OCI-LY1 (cell line): ENCODE data around the gene MAP1LC3C.

Experiments used
- H2AFZ ChIP-seq: fragments of 200-600 bp; sonication (generic), shearing (Covaris generic); 2 replicates; pipeline ENCODE4 v1.6.0; 2014; ENCODE audit warnings: antibody characterized with exemption, mild to moderate bottlenecking, low read length
- H3F3A ChIP-seq: fragments of 200-600 bp; sonication (generic), shearing (Covaris generic); 2 replicates; pipeline ENCODE4 v1.6.0; 2014; ENCODE audit warnings: mild to moderate bottlenecking, antibody characterized with exemption, low read length, moderate library complexity; ENCODE audit not compliant: insufficient read depth
- H3K27ac ChIP-seq: fragments of 200-600 bp; sonication (generic); 2 replicates; pipeline ENCODE4 v1.5.1; 2014; ENCODE audit warnings: low read length, mixed run types, mild to moderate bottlenecking, low read depth; ENCODE audit not compliant: poor library complexity, severe bottlenecking
- H3K27me3 ChIP-seq: fragments of 200-600 bp; sonication (generic); 2 replicates; pipeline ENCODE4 v1.6.0; 2014; ENCODE audit warnings: antibody characterized with exemption, mild to moderate bottlenecking, low read length, moderate library complexity; ENCODE audit not compliant: insufficient read depth
- H3K36me3 ChIP-seq: fragments of 200-600 bp; sonication (generic); 2 replicates; pipeline ENCODE4 v1.6.1; 2014; ENCODE audit warnings: mild to moderate bottlenecking, antibody characterized with exemption, low read length, moderate library complexity, mixed read lengths; ENCODE audit not compliant: insufficient read depth
- H3K4me1 ChIP-seq: fragments of 200-600 bp; sonication (generic); 2 replicates; pipeline ENCODE4 v1.5.1; 2014; ENCODE audit warnings: mild to moderate bottlenecking, low read length, moderate library complexity; ENCODE audit not compliant: insufficient read depth, severe bottlenecking
- H3K4me2 ChIP-seq: fragments of 200-600 bp; sonication (generic), shearing (Covaris generic); 2 replicates; pipeline ENCODE4 v1.6.1; 2014; ENCODE audit warnings: low read length
- H3K4me3 ChIP-seq: fragments of 200-600 bp; sonication (generic); 2 replicates; pipeline ENCODE4 v1.5.1; 2014; ENCODE audit warnings: low read length, low read depth, mild to moderate bottlenecking, mixed read lengths; ENCODE audit not compliant: poor library complexity, severe bottlenecking
- H3K79me2 ChIP-seq: fragments of 200-600 bp; shearing (Covaris generic); 2 replicates; pipeline ENCODE4 v1.6.1; 2016; ENCODE audit warnings: mixed run types, low read length, mixed read lengths; ENCODE audit not compliant: insufficient read depth
- H3K9ac ChIP-seq: fragments of 200-600 bp; sonication (generic), shearing (Covaris generic); 2 replicates; pipeline ENCODE4 v1.6.1; 2014; ENCODE audit warnings: mild to moderate bottlenecking, low read length, mixed read lengths
- H3K9me2 ChIP-seq: fragments of 200-600 bp; sonication (generic), shearing (Covaris generic); 2 replicates; pipeline ENCODE4 v1.6.1; 2014; ENCODE audit warnings: low read depth, mild to moderate bottlenecking, low read length, mixed read lengths
- H3K9me3 ChIP-seq: fragments of 200-600 bp; shearing (Covaris generic); 2 replicates; pipeline ENCODE4 v1.6.1; 2014; ENCODE audit warnings: low read length, mixed read lengths
- H4K20me1 ChIP-seq: fragments of 200-600 bp; sonication (generic), shearing (Covaris generic); 2 replicates; pipeline ENCODE4 v1.6.0; 2016; ENCODE audit warnings: mild to moderate bottlenecking, low read length; ENCODE audit not compliant: insufficient read depth
- CTCF ChIP-seq: fragments of 200-600 bp; sonication (generic), shearing (Covaris generic); IDR thresholded peaks from 2 replicates; pipeline ENCODE4 v1.5.1; 2017; ENCODE audit warnings: mild to moderate bottlenecking, antibody characterized with exemption, low read length, moderate library complexity, mixed read lengths
- EZH2 ChIP-seq: fragments of 200-600 bp; sonication (generic), shearing (Covaris generic); IDR thresholded peaks from 2 replicates; pipeline ENCODE4 v1.8.0; 2017; ENCODE audit warnings: borderline replicate concordance, mixed run types, mild to moderate bottlenecking, antibody characterized with exemption, low read length, moderate library complexity, mixed read lengths

Gene MAP1LC3C

GRCh38 chr1:241979071-241979470, 19.8 kb downstream of the MAP1LC3C start:
- no peaks in the 10 kb centered on the region for H3K9me3 ChIP-seq
- no peak overlapping the region for H3K4me2 ChIP-seq
- no peak overlapping the region for H2AFZ ChIP-seq
- H3K9ac ChIP-seq = no peak overlapping the region
- H3K27ac ChIP-seq = no peak overlapping the region
- no peaks in the 10 kb centered on the region for H3K79me2 ChIP-seq
- H3K9me2 ChIP-seq = no peaks in the 10 kb centered on the region
- H3K4me1 ChIP-seq = no peaks in the 10 kb centered on the region
- H3K4me3 ChIP-seq = no peak overlapping the region
- no peaks in the 10 kb centered on the region for H3K36me3 ChIP-seq
- no peaks in the 10 kb centered on the region for H3F3A ChIP-seq
- no peaks in the 10 kb centered on the region for H4K20me1 ChIP-seq
- TF ChIP-seq EZH2 (no peak), CTCF (no peak)
- no peaks in the 10 kb centered on the region for H3K27me3 ChIP-seq

GRCh38 chr1:241976229-241976628, 22.7 kb downstream of the MAP1LC3C start:
- Histone ChIP-seq H3K27ac (no peak overlapping the region), H3K4me1 (no peaks in the 10 kb centered on the region), H3K9me3 (no peaks in the 10 kb centered on the region), H2AFZ (no peak overlapping the region), H3K9ac (no peak overlapping the region), H3K4me2 (no peak overlapping the region), H3K9me2 (no peaks in the 10 kb centered on the region), H4K20me1 (no peaks in the 10 kb centered on the region), H3K27me3 (no peaks in the 10 kb centered on the region), H3K79me2 (no peaks in the 10 kb centered on the region), H3F3A (no peaks in the 10 kb centered on the region), H3K36me3 (no peaks in the 10 kb centered on the region), H3K4me3 (no peak overlapping the region)
- TF ChIP-seq CTCF = no peak
- TF ChIP-seq EZH2 = no peak

GRCh38 chr1:241972703-241973369, 26.1 kb downstream of the MAP1LC3C start:
- no peaks in the 10 kb centered on the region for H3K9me3 ChIP-seq
- TF ChIP-seq EZH2 (no peak), CTCF (no peak)
- no peak overlapping the region for H2AFZ ChIP-seq
- H3K4me3 ChIP-seq = no peak overlapping the region
- H3K9ac ChIP-seq = no peak overlapping the region
- no peaks in the 10 kb centered on the region for H4K20me1 ChIP-seq
- H3K4me1 ChIP-seq = no peaks in the 10 kb centered on the region
- no peaks in the 10 kb centered on the region for H3K9me2 ChIP-seq
- no peaks in the 10 kb centered on the region for H3K36me3 ChIP-seq
- H3K79me2 ChIP-seq = no peaks in the 10 kb centered on the region
- H3K27ac ChIP-seq = no peak overlapping the region
- no peak overlapping the region for H3K4me2 ChIP-seq
- no peaks in the 10 kb centered on the region for H3F3A ChIP-seq
- H3K27me3 ChIP-seq = no peaks in the 10 kb centered on the region
